ENCODE results near the gene CYP1A1. TPM values are rescaled to one million over a fixed set of nuclear protein-coding genes. Genes with fewer than 3 reads are reported as not detected.
A peak's percentile ranks its signal among the peaks of the same experiment; 100 is the strongest.

The CYP1A1 gene
- not detected in 2 replicates for total RNA-seq

GRCh38 chr15:74725225-74725774 lies at the start of gene CYP1A1:
Gene CYP1A1, minus strand, starts transcription at chr15:74725528. Its CDS starts 2,431 bp downstream, at chr15:74723097.
- no peak for DNase-seq (ENCODE audit: low read depth)
- TF ChIP-seq CTCF (IDR thresholded peaks at IDR 0.05; ENCODE audit: insufficient read depth, low read depth, low read length) = no peak
- peak within 1 kb of the TSS; percentile 62 for H3K4me3 ChIP-seq (ENCODE audit: low read depth, low read length)

- DNase-seq (ENCODE audit: low read depth) = no peak
- no peak for TF ChIP-seq CTCF (IDR thresholded peaks at IDR 0.05; ENCODE audit: insufficient read depth, low read depth, low read length)
- no peak overlapping the region for H3K4me3 ChIP-seq (ENCODE audit: low read depth, low read length)
Observed at GRCh38 chr15:74773731-74774252, 48.5 kb upstream of the CYP1A1 start.

GRCh38 chr15:74773329-74773728 lies 48.0 kb upstream of the CYP1A1 start:
- TF ChIP-seq CTCF (IDR thresholded peaks at IDR 0.05; ENCODE audit: insufficient read depth, low read depth, low read length) = no peak
- H3K4me3 ChIP-seq (ENCODE audit: low read depth, low read length) = no peak overlapping the region
- DNase-seq (ENCODE audit: low read depth) = no peak

- H3K4me3 ChIP-seq (ENCODE audit: low read depth, low read length) = no peak overlapping the region
- no peak for DNase-seq (ENCODE audit: low read depth)
- TF ChIP-seq CTCF (IDR thresholded peaks at IDR 0.05; ENCODE audit: insufficient read depth, low read depth, low read length) = no peak
Observed at GRCh38 chr15:74770211-74770903, 45.0 kb upstream of the CYP1A1 start.

- TF ChIP-seq CTCF (IDR thresholded peaks at IDR 0.05; ENCODE audit: insufficient read depth, low read depth, low read length) = no peak
- no peak for DNase-seq (ENCODE audit: low read depth)
- H3K4me3 ChIP-seq (ENCODE audit: low read depth, low read length) = no peak overlapping the region
Observed at GRCh38 chr15:74769463-74770025, 44.2 kb upstream of the CYP1A1 start.

- peak overlapping the region; percentile 23 for H3K4me3 ChIP-seq (ENCODE audit: low read depth, low read length)
- TF ChIP-seq CTCF (IDR thresholded peaks at IDR 0.05; ENCODE audit: insufficient read depth, low read depth, low read length) = peak; percentile 77
- DNase-seq (ENCODE audit: low read depth) = peak; percentile 49
Observed at GRCh38 chr15:74768771-74769342, 43.5 kb upstream of the CYP1A1 start.

Measured in fibroblast of villous mesenchyme (primary cell).